Measurements from ENCODE around the gene APP.

DNA sequence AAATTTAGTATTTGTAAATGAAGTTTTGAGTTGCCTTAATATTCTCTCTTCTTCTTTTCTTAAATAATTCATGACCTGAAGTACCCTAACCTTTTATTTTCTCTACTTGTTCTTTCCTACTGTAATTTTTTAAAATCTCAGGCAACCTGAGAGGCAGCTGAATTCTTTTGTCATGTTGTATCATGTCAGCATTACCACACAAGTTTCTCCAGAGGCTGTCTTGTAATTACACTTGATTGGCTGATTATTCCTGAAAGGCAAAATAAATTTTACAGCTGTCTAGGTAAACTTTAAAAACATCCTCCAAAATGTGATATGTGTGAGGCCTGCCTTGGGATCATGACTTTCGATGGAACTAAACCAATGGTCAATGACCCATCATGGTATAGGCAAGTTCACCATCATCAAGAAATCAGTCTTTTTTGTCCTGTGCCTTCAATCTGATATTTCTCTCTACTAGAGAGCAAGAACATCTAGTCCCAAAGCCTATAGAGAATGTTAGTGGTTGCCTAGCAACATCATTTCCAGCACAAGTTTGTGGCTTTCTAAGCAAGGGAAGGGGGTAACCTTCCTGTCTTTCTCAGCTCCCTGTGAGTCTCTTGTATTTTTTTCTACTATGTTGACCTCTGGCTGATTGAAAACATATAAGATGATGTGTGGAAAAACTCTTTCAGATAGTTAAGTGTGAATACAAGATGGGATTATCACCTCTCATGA is 320.3 kb downstream of the APP start:
- TF ChIP-seq, protein P1, sequence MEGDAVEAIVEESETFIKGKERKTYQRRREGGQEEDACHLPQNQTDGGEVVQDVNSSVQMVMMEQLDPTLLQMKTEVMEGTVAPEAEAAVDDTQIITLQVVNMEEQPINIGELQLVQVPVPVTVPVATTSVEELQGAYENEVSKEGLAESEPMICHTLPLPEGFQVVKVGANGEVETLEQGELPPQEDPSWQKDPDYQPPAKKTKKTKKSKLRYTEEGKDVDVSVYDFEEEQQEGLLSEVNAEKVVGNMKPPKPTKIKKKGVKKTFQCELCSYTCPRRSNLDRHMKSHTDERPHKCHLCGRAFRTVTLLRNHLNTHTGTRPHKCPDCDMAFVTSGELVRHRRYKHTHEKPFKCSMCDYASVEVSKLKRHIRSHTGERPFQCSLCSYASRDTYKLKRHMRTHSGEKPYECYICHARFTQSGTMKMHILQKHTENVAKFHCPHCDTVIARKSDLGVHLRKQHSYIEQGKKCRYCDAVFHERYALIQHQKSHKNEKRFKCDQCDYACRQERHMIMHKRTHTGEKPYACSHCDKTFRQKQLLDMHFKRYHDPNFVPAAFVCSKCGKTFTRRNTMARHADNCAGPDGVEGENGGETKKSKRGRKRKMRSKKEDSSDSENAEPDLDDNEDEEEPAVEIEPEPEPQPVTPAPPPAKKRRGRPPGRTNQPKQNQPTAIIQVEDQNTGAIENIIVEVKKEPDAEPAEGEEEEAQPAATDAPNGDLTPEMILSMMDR (IDR thresholded peaks at IDR 0.05), result no peak
- no peak for TF ChIP-seq POLR2A (IDR thresholded peaks at IDR 0.05)
